Measurements from ENCODE around the gene ABLIM3. TPM values are rescaled to one million over a fixed set of nuclear protein-coding genes. Genes with fewer than 3 reads are reported as not detected.
A peak's percentile ranks its signal among the peaks of the same experiment; 100 is the strongest.

The ABLIM3 gene
- polyA plus RNA-seq, 2 donors = 17.1 to 56.2 TPM

GRCh38 chr5:149294872-149295829, 153.9 kb downstream of the ABLIM3 start:
- Histone ChIP-seq H3K36me3 (ENCODE audit: control insufficient read depth in 2 of 2, insufficient read depth in 2 of 2, low read length in 1 of 2) (no peaks in the 10 kb centered on the region), H3K27ac (ENCODE audit: low read depth in 2 of 2, low read length in 1 of 2) (no peak overlapping the region), H3K4me1 (ENCODE audit: control insufficient read depth in 2 of 2, insufficient read depth in 2 of 2, low read length in 1 of 2) (peaks cover 0 to 2% of the 10 kb centered on the region in 2 donors), H3K9me3 (ENCODE audit: control insufficient read depth in 2 of 2, insufficient read depth in 1 of 2, low read depth in 1 of 2, low read length in 1 of 2) (no peaks in the 10 kb centered on the region), H3K4me3 (ENCODE audit: low read depth in 1 of 2, low read length in 2 of 2) (no peak overlapping the region), H3K27me3 (ENCODE audit: control insufficient read depth in 1 of 2, insufficient read depth in 2 of 2, low read length in 2 of 2) (no peaks in the 10 kb centered on the region)
- whole genome bisulfite sequencing, 2 donors = 54 to 63% methylated on average over 10 of the region's 10 CpGs

DNA sequence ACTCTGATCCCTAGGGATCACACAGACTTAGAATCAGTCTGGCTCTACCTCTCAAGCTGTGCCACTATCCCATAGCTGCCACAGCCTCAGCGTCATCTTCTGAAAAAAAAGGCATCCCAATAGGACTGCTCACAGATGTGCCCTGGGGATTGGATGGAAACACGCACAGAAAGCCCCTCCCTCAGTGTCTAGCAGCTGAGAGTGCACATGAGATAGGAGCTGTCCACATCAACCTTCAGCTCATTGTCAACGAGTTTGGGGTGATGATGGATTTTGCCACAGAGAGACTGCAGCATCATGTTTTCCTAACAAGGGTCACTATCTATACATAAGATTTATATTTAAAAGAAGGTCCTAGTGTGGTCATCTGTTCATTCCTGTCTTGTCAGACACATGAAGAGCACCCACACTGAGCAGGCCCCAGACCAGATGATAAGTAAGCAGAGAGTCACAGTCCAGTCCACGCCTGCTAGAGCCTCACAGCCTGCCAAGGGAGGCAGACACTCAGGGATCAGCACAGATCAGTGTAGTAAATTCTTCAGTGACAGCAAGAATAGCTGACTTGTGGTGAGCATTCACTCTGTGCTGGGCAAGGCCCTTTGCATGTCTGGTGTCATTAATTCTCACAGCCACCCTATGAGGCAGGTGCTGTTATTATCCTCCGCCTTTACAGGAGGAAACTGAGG, 156.2 kb downstream of the ABLIM3 start:
- peaks cover 0 to 3% of the 10 kb centered on the region in 2 donors for H3K36me3 ChIP-seq (ENCODE audit: control insufficient read depth in 2 of 2, insufficient read depth in 2 of 2, low read length in 1 of 2)
- no peaks in the 10 kb centered on the region for H3K9me3 ChIP-seq (ENCODE audit: control insufficient read depth in 2 of 2, insufficient read depth in 1 of 2, low read depth in 1 of 2, low read length in 1 of 2)
- H3K27me3 ChIP-seq (ENCODE audit: control insufficient read depth in 1 of 2, insufficient read depth in 2 of 2, low read length in 2 of 2) = no peaks in the 10 kb centered on the region
- H3K4me1 ChIP-seq (ENCODE audit: control insufficient read depth in 2 of 2, insufficient read depth in 2 of 2, low read length in 1 of 2) = peaks cover 0 to 2% of the 10 kb centered on the region in 2 donors
- peak overlapping the region in 1 of 2 donors; percentile 33 for H3K27ac ChIP-seq (ENCODE audit: low read depth in 2 of 2, low read length in 1 of 2)
- 80 to 82% methylated on average over 5 of the region's 5 CpGs for WGBS, 2 donors
- no peak overlapping the region for H3K4me3 ChIP-seq (ENCODE audit: low read depth in 1 of 2, low read length in 2 of 2)

- H3K27ac ChIP-seq (ENCODE audit: low read depth in 2 of 2, low read length in 1 of 2) = peak overlapping the region in 1 of 2 donors; percentile 33
- H3K4me1 ChIP-seq (ENCODE audit: control insufficient read depth in 2 of 2, insufficient read depth in 2 of 2, low read length in 1 of 2) = peaks cover 0 to 2% of the 10 kb centered on the region in 2 donors
- peaks cover 0 to 3% of the 10 kb centered on the region in 2 donors for H3K36me3 ChIP-seq (ENCODE audit: control insufficient read depth in 2 of 2, insufficient read depth in 2 of 2, low read length in 1 of 2)
- no peak overlapping the region for H3K4me3 ChIP-seq (ENCODE audit: low read depth in 1 of 2, low read length in 2 of 2)
- no peaks in the 10 kb centered on the region for H3K9me3 ChIP-seq (ENCODE audit: control insufficient read depth in 2 of 2, insufficient read depth in 1 of 2, low read depth in 1 of 2, low read length in 1 of 2)
- H3K27me3 ChIP-seq (ENCODE audit: control insufficient read depth in 1 of 2, insufficient read depth in 2 of 2, low read length in 2 of 2) = no peaks in the 10 kb centered on the region
- 53 to 72% methylated on average over 1 of the region's 1 CpG for whole genome bisulfite sequencing, 2 donors
Measured at GRCh38 chr5:149298163-149298562, 156.9 kb downstream of the ABLIM3 start.

DNA sequence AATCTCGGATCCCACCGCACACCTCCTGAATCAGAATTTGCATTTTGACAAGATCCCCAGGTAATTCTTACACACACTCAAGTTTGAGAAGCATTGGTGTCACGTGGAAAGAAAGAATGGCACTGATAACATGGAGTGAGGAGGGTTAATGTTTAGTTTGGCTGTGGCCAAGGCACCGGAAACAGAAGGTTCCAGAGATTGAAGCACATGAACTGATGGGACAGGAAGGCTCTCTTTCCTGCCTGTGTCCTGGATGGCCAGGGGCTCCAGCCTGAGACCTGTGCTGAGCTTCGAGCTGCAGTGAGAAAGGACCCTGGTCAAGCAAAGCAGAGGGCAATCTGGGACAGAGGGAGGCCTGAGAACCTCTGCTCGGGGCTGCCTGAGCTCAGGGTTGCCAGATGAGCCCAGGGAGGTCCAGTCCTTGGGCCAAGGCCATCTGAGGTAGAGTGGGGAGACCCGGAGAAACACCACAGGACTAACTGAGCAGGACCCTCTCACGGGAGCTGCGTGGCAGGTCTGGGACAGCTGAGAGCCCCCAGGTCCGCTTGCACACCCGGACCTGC, 157.6 kb downstream of the ABLIM3 start:
- Histone ChIP-seq H3K27me3 (ENCODE audit: control insufficient read depth in 1 of 2, insufficient read depth in 2 of 2, low read length in 2 of 2) (no peaks in the 10 kb centered on the region), H3K36me3 (ENCODE audit: control insufficient read depth in 2 of 2, insufficient read depth in 2 of 2, low read length in 1 of 2) (peaks cover 0 to 3% of the 10 kb centered on the region in 2 donors), H3K27ac (ENCODE audit: low read depth in 2 of 2, low read length in 1 of 2) (peak overlapping the region in 1 of 2 donors; percentile 6), H3K9me3 (ENCODE audit: control insufficient read depth in 2 of 2, insufficient read depth in 1 of 2, low read depth in 1 of 2, low read length in 1 of 2) (no peaks in the 10 kb centered on the region), H3K4me1 (ENCODE audit: control insufficient read depth in 2 of 2, insufficient read depth in 2 of 2, low read length in 1 of 2) (peaks cover 0 to 2% of the 10 kb centered on the region in 2 donors), H3K4me3 (ENCODE audit: low read depth in 1 of 2, low read length in 2 of 2) (no peak overlapping the region)
- WGBS, 2 donors = 55 to 73% methylated on average over 11 of the region's 11 CpGs

DNA sequence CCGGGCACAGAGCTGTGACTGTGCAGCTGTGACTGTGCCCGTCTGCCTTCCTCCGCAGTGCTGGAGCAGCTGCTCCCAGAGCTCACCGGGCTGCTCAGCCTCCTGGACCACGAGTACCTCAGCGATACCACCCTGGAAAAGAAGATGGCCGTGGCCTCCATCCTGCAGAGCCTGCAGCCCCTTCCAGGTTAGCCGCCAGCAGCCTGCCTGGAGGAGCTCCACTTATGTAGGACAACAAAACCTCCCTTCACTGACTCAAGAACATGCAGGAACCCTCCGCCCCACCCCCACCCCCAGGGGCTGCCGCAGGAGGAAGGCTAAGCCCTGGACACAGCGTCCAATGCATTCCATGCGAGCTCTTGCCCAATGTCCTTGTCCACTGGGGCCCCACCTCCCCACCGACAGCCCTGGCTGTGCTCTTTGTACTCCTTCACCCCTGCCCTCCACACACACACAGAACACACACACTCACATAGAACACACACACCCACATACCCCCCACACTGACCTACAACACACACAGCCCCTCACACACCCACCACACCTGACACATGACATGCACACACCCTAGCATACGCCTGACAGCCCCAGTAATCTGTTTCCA, 158.3 kb downstream of the ABLIM3 start:
- Histone ChIP-seq H3K4me3 (ENCODE audit: low read depth in 1 of 2, low read length in 2 of 2) (no peak overlapping the region), H3K27me3 (ENCODE audit: control insufficient read depth in 1 of 2, insufficient read depth in 2 of 2, low read length in 2 of 2) (no peaks in the 10 kb centered on the region), H3K36me3 (ENCODE audit: control insufficient read depth in 2 of 2, insufficient read depth in 2 of 2, low read length in 1 of 2) (peaks cover 0 to 3% of the 10 kb centered on the region in 2 donors), H3K9me3 (ENCODE audit: control insufficient read depth in 2 of 2, insufficient read depth in 1 of 2, low read depth in 1 of 2, low read length in 1 of 2) (no peaks in the 10 kb centered on the region), H3K27ac (ENCODE audit: low read depth in 2 of 2, low read length in 1 of 2) (peak overlapping the region in 1 of 2 donors; percentile 6), H3K4me1 (ENCODE audit: control insufficient read depth in 2 of 2, insufficient read depth in 2 of 2, low read length in 1 of 2) (peaks cover 0 to 5% of the 10 kb centered on the region in 2 donors)
- WGBS, 2 donors = 68 to 75% methylated on average over 13 to 14 of the region's 14 CpGs

- H3K4me3 ChIP-seq (ENCODE audit: low read depth in 1 of 2, low read length in 2 of 2) = no peak overlapping the region
- H3K9me3 ChIP-seq (ENCODE audit: control insufficient read depth in 2 of 2, insufficient read depth in 1 of 2, low read depth in 1 of 2, low read length in 1 of 2) = no peaks in the 10 kb centered on the region
- 85 to 88% methylated on average over 6 of the region's 6 CpGs for WGBS, 2 donors
- no peak overlapping the region for H3K27ac ChIP-seq (ENCODE audit: low read depth in 2 of 2, low read length in 1 of 2)
- H3K36me3 ChIP-seq (ENCODE audit: control insufficient read depth in 2 of 2, insufficient read depth in 2 of 2, low read length in 1 of 2) = peaks cover 0 to 3% of the 10 kb centered on the region in 2 donors
- peaks cover 0 to 3% of the 10 kb centered on the region in 2 donors for H3K4me1 ChIP-seq (ENCODE audit: control insufficient read depth in 2 of 2, insufficient read depth in 2 of 2, low read length in 1 of 2)
- no peaks in the 10 kb centered on the region for H3K27me3 ChIP-seq (ENCODE audit: control insufficient read depth in 1 of 2, insufficient read depth in 2 of 2, low read length in 2 of 2)
Measured at GRCh38 chr5:149300441-149300840, 159.1 kb downstream of the ABLIM3 start.

GRCh38 chr5:149301049-149301743, 159.9 kb downstream of the ABLIM3 start:
- no peak overlapping the region for H3K4me3 ChIP-seq (ENCODE audit: low read depth in 1 of 2, low read length in 2 of 2)
- WGBS, 2 donors = 89 to 91% methylated on average over 13 of the region's 13 CpGs
- H3K4me1 ChIP-seq (ENCODE audit: control insufficient read depth in 2 of 2, insufficient read depth in 2 of 2, low read length in 1 of 2) = peaks cover 0 to 3% of the 10 kb centered on the region in 2 donors
- H3K9me3 ChIP-seq (ENCODE audit: control insufficient read depth in 2 of 2, insufficient read depth in 1 of 2, low read depth in 1 of 2, low read length in 1 of 2) = no peaks in the 10 kb centered on the region
- peaks cover 0 to 3% of the 10 kb centered on the region in 2 donors for H3K36me3 ChIP-seq (ENCODE audit: control insufficient read depth in 2 of 2, insufficient read depth in 2 of 2, low read length in 1 of 2)
- H3K27ac ChIP-seq (ENCODE audit: low read depth in 2 of 2, low read length in 1 of 2) = no peak overlapping the region
- H3K27me3 ChIP-seq (ENCODE audit: control insufficient read depth in 1 of 2, insufficient read depth in 2 of 2, low read length in 2 of 2) = no peaks in the 10 kb centered on the region

DNA sequence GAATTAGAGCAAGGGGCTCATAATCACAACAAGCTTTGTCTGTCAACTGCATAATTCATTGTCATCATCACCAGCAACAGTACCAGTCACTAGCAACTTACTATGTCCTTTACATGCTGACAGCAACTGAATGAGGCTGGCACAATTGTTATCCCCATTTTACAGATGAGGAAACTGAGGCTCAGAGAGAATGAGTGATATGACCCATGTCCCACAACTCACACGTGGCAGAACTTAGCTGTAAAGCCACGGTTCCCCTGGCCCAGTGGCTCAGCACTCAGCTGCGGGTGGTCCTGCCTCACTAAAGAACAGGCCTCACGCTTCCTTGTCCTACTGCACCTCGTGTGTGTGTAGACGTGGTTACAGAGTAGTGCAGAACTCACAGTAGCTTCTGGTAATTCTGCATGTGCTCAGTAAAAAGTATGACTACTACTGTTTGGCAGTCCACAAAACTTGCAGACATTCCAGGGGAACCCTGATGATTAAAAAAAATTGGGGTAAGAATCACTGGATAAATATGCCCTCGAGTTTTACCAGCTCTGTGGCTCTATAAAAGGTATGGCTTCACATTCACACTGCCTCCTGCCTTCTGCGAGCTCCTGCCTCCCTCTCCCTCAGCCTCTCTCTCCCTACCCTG, 160.6 kb downstream of the ABLIM3 start:
- Histone ChIP-seq H3K27me3 (ENCODE audit: control insufficient read depth in 1 of 2, insufficient read depth in 2 of 2, low read length in 2 of 2) (no peaks in the 10 kb centered on the region), H3K9me3 (ENCODE audit: control insufficient read depth in 2 of 2, insufficient read depth in 1 of 2, low read depth in 1 of 2, low read length in 1 of 2) (no peaks in the 10 kb centered on the region), H3K36me3 (ENCODE audit: control insufficient read depth in 2 of 2, insufficient read depth in 2 of 2, low read length in 1 of 2) (peaks cover 0 to 3% of the 10 kb centered on the region in 2 donors), H3K4me1 (ENCODE audit: control insufficient read depth in 2 of 2, insufficient read depth in 2 of 2, low read length in 1 of 2) (peaks cover 0 to 3% of the 10 kb centered on the region in 2 donors), H3K4me3 (ENCODE audit: low read depth in 1 of 2, low read length in 2 of 2) (no peak overlapping the region), H3K27ac (ENCODE audit: low read depth in 2 of 2, low read length in 1 of 2) (no peak overlapping the region)
- 75 to 82% methylated on average over 8 of the region's 8 CpGs for WGBS, 2 donors

Data from esophagus (tissue), 2 donors.